SK-N-MC (cell line): ENCODE measurements around the gene FHAD1.

ENCODE experiments used
- EZH2 ChIP-seq: fragments of 200-600 bp; sonication (generic); IDR thresholded peaks from one replicate; pipeline ENCODE4 v1.6.1; 2017; ENCODE audit warnings: antibody characterized with exemption
- POLR2AphosphoS5 ChIP-seq: IDR thresholded peaks from 2 replicates; pipeline ENCODE4 v1.6.1; 2012; ENCODE audit warnings: mild to moderate bottlenecking, low read depth, low read length, borderline replicate concordance

- TF ChIP-seq POLR2AphosphoS5, result no peak
- no peak for TF ChIP-seq EZH2
These were observed 81.5 kb downstream of the FHAD1 start for GRCh38 chr1:15328351-15329103.
